Measurements from ENCODE around the gene RXRA.

DNA sequence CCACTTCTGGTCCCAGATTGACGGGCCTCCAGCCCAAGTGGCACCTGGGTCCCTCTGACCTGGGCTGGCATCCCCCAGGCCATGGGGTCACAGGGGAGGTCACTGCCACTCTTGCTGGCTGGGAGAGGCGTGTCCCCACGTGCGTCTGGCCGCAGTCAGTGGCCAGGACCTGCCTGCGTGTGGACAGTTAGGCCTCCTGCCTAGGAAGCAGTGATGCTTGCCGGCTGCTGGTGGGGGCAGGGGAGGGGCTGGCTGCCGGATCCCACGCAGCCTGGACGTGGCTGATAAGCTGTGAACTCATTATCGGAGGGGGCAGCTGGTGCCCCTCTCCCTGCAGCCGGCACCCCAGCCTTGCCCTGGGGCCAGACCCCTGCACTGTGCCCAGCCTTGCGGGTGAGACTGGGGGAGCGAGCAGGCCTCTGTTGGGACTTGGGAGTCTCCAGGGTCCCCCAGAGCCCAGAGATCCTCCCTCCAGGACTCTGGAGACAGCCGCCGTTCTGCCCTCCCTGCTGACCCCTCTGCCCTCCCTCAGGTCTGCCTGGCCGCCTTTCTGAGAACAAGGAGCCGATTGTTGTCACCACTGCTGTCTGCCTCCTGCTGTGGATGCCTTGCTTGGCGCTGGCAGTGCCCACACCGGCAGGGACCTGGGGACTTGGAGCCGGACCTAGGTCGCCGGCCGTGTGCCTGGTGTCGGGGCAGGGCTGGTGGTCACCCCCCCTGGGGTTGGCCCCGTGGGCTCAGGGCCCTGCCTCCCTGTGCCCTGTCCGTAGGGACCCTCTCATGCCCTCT is 12.3 kb downstream of the RXRA start:
- no peak for TF ChIP-seq EZH2 (IDR thresholded peaks at IDR 0.05; ENCODE audit: borderline replicate concordance, insufficient read depth, low read depth, low read length, poor library complexity, severe bottlenecking)
- TF ChIP-seq, protein P1, sequence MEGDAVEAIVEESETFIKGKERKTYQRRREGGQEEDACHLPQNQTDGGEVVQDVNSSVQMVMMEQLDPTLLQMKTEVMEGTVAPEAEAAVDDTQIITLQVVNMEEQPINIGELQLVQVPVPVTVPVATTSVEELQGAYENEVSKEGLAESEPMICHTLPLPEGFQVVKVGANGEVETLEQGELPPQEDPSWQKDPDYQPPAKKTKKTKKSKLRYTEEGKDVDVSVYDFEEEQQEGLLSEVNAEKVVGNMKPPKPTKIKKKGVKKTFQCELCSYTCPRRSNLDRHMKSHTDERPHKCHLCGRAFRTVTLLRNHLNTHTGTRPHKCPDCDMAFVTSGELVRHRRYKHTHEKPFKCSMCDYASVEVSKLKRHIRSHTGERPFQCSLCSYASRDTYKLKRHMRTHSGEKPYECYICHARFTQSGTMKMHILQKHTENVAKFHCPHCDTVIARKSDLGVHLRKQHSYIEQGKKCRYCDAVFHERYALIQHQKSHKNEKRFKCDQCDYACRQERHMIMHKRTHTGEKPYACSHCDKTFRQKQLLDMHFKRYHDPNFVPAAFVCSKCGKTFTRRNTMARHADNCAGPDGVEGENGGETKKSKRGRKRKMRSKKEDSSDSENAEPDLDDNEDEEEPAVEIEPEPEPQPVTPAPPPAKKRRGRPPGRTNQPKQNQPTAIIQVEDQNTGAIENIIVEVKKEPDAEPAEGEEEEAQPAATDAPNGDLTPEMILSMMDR (IDR thresholded peaks at IDR 0.05), result no peak
